ENCODE data around the gene PIK3AP1.

PIK3AP1 gene

DNA sequence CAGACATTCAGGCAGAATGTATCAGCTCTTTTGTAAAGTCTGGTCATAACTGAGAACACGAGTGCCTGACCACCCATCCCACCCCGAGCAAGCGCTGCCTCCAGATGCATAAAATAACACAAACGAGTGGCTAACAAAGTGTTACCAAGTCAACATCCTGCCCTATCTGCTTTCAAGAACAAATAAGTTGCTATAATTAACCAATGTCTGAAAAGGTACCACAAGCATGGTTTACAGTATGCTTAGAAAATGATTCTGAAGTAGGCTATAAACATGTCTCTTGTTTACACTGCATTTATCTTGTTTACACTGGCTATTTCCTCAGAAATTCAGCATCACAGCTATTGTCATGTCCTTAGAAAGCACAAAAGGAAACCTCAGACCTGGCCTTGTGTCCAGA, 49.5 kb downstream of the PIK3AP1 start:
- no peak overlapping the region for H3K4me3 ChIP-seq (ENCODE audit: low read depth, low read length)
- H3K27ac ChIP-seq (ENCODE audit: low read depth, low read length) = no peak overlapping the region
- no peaks in the 10 kb centered on the region; the same call in 1 of the 2 replicates for H3K4me1 ChIP-seq (ENCODE audit: control insufficient read depth, insufficient read depth, low read length)
- no peak overlapping the region for H3K9ac ChIP-seq (ENCODE audit: low read depth, low read length)
- H3K9me3 ChIP-seq (ENCODE audit: control insufficient read depth, insufficient read depth, low read length) = no peaks in the 10 kb centered on the region
- H3K27me3 ChIP-seq (ENCODE audit: control insufficient read depth, insufficient read depth, low read length) = no peaks in the 10 kb centered on the region
- no peaks in the 10 kb centered on the region for H3K36me3 ChIP-seq (ENCODE audit: control insufficient read depth, insufficient read depth, low read length)

DNA sequence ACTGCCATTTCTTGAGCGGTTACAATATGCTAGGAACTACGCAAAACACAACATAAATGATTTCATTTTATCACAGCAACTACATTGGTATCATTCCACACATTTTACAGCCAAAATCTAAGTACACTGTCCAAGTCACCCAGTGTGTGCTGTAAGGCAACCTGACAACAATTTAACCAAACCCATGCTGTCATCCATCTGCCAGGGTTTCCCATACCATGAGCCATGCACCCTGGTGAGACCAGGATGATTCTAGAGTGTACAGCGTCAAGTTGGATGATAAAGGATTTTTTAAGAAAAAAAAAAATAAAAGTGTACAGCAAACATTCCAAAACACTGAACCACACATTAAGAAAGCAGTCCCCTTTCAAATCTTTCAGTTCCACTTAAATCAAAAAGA, 52.9 kb downstream of the PIK3AP1 start:
- Histone ChIP-seq H3K27ac (ENCODE audit: low read depth, low read length) (no peak overlapping the region), H3K4me3 (ENCODE audit: low read depth, low read length) (no peak overlapping the region), H3K9ac (ENCODE audit: low read depth, low read length) (no peak overlapping the region), H3K36me3 (ENCODE audit: control insufficient read depth, insufficient read depth, low read length) (no peaks in the 10 kb centered on the region), H3K9me3 (ENCODE audit: control insufficient read depth, insufficient read depth, low read length) (no peaks in the 10 kb centered on the region), H3K27me3 (ENCODE audit: control insufficient read depth, insufficient read depth, low read length) (no peaks in the 10 kb centered on the region), H3K4me1 (ENCODE audit: control insufficient read depth, insufficient read depth, low read length) (no peaks in the 10 kb centered on the region; the same call in 1 of the 2 replicates)

- Histone ChIP-seq H3K4me1 (ENCODE audit: control insufficient read depth, insufficient read depth, low read length) (no peaks in the 10 kb centered on the region; the same call in 1 of the 2 replicates), H3K36me3 (ENCODE audit: control insufficient read depth, insufficient read depth, low read length) (no peaks in the 10 kb centered on the region), H3K4me3 (ENCODE audit: low read depth, low read length) (no peak overlapping the region), H3K27me3 (ENCODE audit: control insufficient read depth, insufficient read depth, low read length) (no peaks in the 10 kb centered on the region), H3K9ac (ENCODE audit: low read depth, low read length) (no peak overlapping the region), H3K27ac (ENCODE audit: low read depth, low read length) (no peak overlapping the region), H3K9me3 (ENCODE audit: control insufficient read depth, insufficient read depth, low read length) (no peaks in the 10 kb centered on the region)
These were observed 53.6 kb downstream of the PIK3AP1 start for GRCh38 chr10:96666741-96667140.

GRCh38 chr10:96665306-96665705, 55.0 kb downstream of the PIK3AP1 start:
- H3K9me3 ChIP-seq (ENCODE audit: control insufficient read depth, insufficient read depth, low read length) = no peaks in the 10 kb centered on the region

DNA sequence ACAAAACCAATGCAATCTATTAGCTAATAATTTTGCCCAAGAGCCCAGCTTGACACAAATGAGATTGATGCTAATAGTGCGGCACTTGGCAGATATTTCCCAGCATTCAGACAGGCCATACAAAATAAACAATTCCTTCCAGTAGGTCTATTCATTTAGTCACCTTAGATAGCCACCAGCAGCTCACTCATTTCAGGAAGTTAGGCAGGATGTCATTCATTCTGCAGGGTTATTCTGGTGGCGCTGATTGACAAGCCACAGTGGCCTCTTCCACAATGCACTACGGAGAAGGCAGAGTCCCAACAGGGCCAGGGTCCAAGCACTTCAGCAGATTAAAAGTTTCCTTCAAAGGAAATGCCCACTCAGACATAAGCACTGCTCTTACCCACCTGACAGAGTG, 55.8 kb downstream of the PIK3AP1 start:
- no peak overlapping the region for H3K27ac ChIP-seq (ENCODE audit: low read depth, low read length)

More at GRCh38 chr10:96665306-96665705, 55.0 kb downstream of the PIK3AP1 start:
- Histone ChIP-seq H3K36me3 (ENCODE audit: control insufficient read depth, insufficient read depth, low read length) (no peaks in the 10 kb centered on the region), H3K9ac (ENCODE audit: low read depth, low read length) (no peak overlapping the region), H3K27me3 (ENCODE audit: control insufficient read depth, insufficient read depth, low read length) (no peaks in the 10 kb centered on the region), H3K27ac (ENCODE audit: low read depth, low read length) (no peak overlapping the region), H3K4me3 (ENCODE audit: low read depth, low read length) (no peak overlapping the region), H3K4me1 (ENCODE audit: control insufficient read depth, insufficient read depth, low read length) (no peaks in the 10 kb centered on the region)

DNA sequence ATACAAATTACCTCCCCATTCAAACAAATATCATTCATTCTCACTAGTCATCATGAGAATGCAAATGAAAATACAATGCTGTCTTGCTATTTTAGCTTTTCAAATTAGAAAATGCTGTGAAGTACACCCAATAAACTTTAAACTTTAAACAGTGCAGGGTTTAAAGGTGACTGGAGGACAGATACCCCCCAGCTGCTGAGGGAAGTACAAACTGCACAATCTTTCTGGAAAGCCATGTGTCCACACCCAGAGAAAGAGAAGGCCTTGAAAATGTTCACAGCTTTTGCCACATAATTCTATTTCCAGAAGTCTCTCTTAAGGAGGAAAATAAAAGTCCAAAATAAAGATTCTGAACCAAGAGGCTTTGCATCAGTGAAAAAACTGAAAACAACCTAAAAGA, 56.5 kb downstream of the PIK3AP1 start:
- H3K36me3 ChIP-seq (ENCODE audit: control insufficient read depth, insufficient read depth, low read length) = no peaks in the 10 kb centered on the region
- H3K9me3 ChIP-seq (ENCODE audit: control insufficient read depth, insufficient read depth, low read length) = no peaks in the 10 kb centered on the region
- no peak overlapping the region for H3K9ac ChIP-seq (ENCODE audit: low read depth, low read length)
- H3K27me3 ChIP-seq (ENCODE audit: control insufficient read depth, insufficient read depth, low read length) = no peaks in the 10 kb centered on the region
- no peak overlapping the region for H3K27ac ChIP-seq (ENCODE audit: low read depth, low read length)
- no peaks in the 10 kb centered on the region for H3K4me1 ChIP-seq (ENCODE audit: control insufficient read depth, insufficient read depth, low read length)
- no peak overlapping the region for H3K4me3 ChIP-seq (ENCODE audit: low read depth, low read length)

More for the DNA sequence above, 55.8 kb downstream of the PIK3AP1 start:
- no peaks in the 10 kb centered on the region for H3K27me3 ChIP-seq (ENCODE audit: control insufficient read depth, insufficient read depth, low read length)
- no peaks in the 10 kb centered on the region for H3K36me3 ChIP-seq (ENCODE audit: control insufficient read depth, insufficient read depth, low read length)
- no peak overlapping the region for H3K4me3 ChIP-seq (ENCODE audit: low read depth, low read length)
- no peaks in the 10 kb centered on the region for H3K4me1 ChIP-seq (ENCODE audit: control insufficient read depth, insufficient read depth, low read length)
- no peaks in the 10 kb centered on the region for H3K9me3 ChIP-seq (ENCODE audit: control insufficient read depth, insufficient read depth, low read length)
- no peak overlapping the region for H3K9ac ChIP-seq (ENCODE audit: low read depth, low read length)

DNA sequence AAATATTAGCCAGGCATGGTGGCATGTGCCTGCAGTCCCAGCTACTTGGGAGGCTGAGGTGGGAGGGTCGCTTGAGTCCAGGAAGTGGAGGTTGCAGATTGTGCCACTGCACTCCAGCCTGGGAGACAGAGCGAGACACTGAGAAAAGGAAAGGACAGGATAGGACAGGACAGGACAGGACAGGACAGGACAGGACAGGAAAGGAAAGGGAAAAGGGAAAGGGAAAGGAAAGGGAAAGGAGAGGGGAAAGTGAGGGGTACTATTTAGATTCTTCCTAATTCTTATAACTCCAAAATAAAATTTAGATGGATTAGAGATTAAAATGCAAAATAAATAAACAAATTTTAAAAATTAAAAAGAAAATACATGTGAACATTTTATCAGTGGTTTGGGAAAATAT, 58.7 kb downstream of the PIK3AP1 start:
- Histone ChIP-seq H3K9ac (ENCODE audit: low read depth, low read length) (no peak overlapping the region), H3K4me1 (ENCODE audit: control insufficient read depth, insufficient read depth, low read length) (no peaks in the 10 kb centered on the region), H3K9me3 (ENCODE audit: control insufficient read depth, insufficient read depth, low read length) (no peaks in the 10 kb centered on the region), H3K27me3 (ENCODE audit: control insufficient read depth, insufficient read depth, low read length) (no peaks in the 10 kb centered on the region), H3K4me3 (ENCODE audit: low read depth, low read length) (no peak overlapping the region), H3K27ac (ENCODE audit: low read depth, low read length) (no peak overlapping the region), H3K36me3 (ENCODE audit: control insufficient read depth, insufficient read depth, low read length) (no peaks in the 10 kb centered on the region)

DNA sequence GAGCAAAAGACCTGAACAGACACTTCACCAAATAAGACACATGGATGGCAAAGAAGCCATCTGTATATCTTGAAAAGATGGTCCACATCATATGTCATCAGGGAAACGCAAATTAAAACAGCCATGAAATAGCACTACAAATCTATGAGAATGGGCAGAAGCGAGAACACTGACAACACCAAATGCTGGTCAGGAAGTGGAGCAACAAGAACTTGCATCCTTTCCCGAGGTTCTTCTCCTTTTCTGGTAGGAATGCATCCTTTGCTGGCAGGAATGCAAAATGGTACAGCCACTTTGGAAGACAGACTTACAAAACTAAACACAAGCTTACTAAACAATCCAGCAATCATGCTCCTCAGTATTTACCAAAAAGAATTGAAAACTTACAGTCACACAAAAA, 60.0 kb downstream of the PIK3AP1 start:
- no peak overlapping the region for H3K4me3 ChIP-seq (ENCODE audit: low read depth, low read length)
- no peaks in the 10 kb centered on the region for H3K27me3 ChIP-seq (ENCODE audit: control insufficient read depth, insufficient read depth, low read length)
- H3K9me3 ChIP-seq (ENCODE audit: control insufficient read depth, insufficient read depth, low read length) = no peaks in the 10 kb centered on the region; the same call in 1 of the 2 replicates
- no peaks in the 10 kb centered on the region for H3K4me1 ChIP-seq (ENCODE audit: control insufficient read depth, insufficient read depth, low read length)
- no peaks in the 10 kb centered on the region for H3K36me3 ChIP-seq (ENCODE audit: control insufficient read depth, insufficient read depth, low read length)
- no peak overlapping the region for H3K27ac ChIP-seq (ENCODE audit: low read depth, low read length)
- H3K9ac ChIP-seq (ENCODE audit: low read depth, low read length) = no peak overlapping the region

DNA sequence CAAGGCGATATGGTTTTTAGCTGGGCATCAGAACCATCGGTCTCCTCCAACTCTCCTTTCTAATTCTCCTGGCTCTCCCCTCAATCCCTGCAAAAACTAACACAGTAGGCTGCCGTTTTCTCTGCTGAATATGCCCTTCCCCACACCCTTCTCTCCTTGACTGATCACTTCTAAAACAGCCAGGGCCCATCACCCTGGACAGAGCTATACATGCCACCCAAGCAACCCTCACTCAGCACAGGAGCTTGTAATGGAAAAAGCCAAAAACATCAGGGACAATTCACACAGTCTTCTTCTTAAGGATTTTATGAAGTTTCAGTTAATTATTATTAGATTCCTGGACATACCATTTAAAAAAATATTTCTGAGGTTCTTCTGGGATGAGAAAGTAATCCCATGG, 61.5 kb downstream of the PIK3AP1 start:
- H3K9ac ChIP-seq (ENCODE audit: low read depth, low read length) = no peak overlapping the region
- no peaks in the 10 kb centered on the region; the same call in 1 of the 2 replicates for H3K9me3 ChIP-seq (ENCODE audit: control insufficient read depth, insufficient read depth, low read length)
- H3K4me1 ChIP-seq (ENCODE audit: control insufficient read depth, insufficient read depth, low read length) = no peaks in the 10 kb centered on the region
- H3K27me3 ChIP-seq (ENCODE audit: control insufficient read depth, insufficient read depth, low read length) = no peaks in the 10 kb centered on the region
- no peak overlapping the region for H3K4me3 ChIP-seq (ENCODE audit: low read depth, low read length)
- H3K36me3 ChIP-seq (ENCODE audit: control insufficient read depth, insufficient read depth, low read length) = no peaks in the 10 kb centered on the region
- H3K27ac ChIP-seq (ENCODE audit: low read depth, low read length) = no peak overlapping the region

DNA sequence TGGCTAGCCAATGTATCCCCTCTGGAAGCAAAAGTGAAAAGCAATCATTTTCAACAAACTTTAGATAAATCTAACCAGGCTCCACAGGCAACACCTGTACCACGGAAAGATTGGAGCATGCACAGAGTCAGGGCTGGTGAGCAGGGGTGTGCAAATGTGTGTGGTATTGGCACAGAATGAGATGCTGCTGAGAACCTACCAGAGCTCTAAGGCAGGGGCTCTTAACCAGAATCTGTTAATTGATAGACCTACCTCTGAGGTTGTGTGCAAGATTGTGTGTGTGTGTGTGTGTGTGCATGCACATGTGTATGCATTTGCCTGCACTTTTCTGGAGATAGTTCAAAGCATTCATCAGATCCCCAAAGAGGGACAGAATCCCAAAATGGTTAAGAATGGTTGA, 62.9 kb downstream of the PIK3AP1 start:
- no peaks in the 10 kb centered on the region; the same call in 1 of the 2 replicates for H3K9me3 ChIP-seq (ENCODE audit: control insufficient read depth, insufficient read depth, low read length)
- H3K9ac ChIP-seq (ENCODE audit: low read depth, low read length) = no peak overlapping the region
- H3K27me3 ChIP-seq (ENCODE audit: control insufficient read depth, insufficient read depth, low read length) = no peaks in the 10 kb centered on the region
- no peaks in the 10 kb centered on the region for H3K4me1 ChIP-seq (ENCODE audit: control insufficient read depth, insufficient read depth, low read length)
- H3K27ac ChIP-seq (ENCODE audit: low read depth, low read length) = no peak overlapping the region
- H3K4me3 ChIP-seq (ENCODE audit: low read depth, low read length) = no peak overlapping the region
- H3K36me3 ChIP-seq (ENCODE audit: control insufficient read depth, insufficient read depth, low read length) = no peaks in the 10 kb centered on the region

- Histone ChIP-seq H3K9ac (ENCODE audit: low read depth, low read length) (no peak overlapping the region), H3K4me3 (ENCODE audit: low read depth, low read length) (no peak overlapping the region), H3K4me1 (ENCODE audit: control insufficient read depth, insufficient read depth, low read length) (no peaks in the 10 kb centered on the region), H3K27ac (ENCODE audit: low read depth, low read length) (no peak overlapping the region), H3K27me3 (ENCODE audit: control insufficient read depth, insufficient read depth, low read length) (no peaks in the 10 kb centered on the region), H3K9me3 (ENCODE audit: control insufficient read depth, insufficient read depth, low read length) (no peaks in the 10 kb centered on the region; the same call in 1 of the 2 replicates), H3K36me3 (ENCODE audit: control insufficient read depth, insufficient read depth, low read length) (no peaks in the 10 kb centered on the region)
These were observed 63.5 kb downstream of the PIK3AP1 start for GRCh38 chr10:96656839-96657238.

DNA sequence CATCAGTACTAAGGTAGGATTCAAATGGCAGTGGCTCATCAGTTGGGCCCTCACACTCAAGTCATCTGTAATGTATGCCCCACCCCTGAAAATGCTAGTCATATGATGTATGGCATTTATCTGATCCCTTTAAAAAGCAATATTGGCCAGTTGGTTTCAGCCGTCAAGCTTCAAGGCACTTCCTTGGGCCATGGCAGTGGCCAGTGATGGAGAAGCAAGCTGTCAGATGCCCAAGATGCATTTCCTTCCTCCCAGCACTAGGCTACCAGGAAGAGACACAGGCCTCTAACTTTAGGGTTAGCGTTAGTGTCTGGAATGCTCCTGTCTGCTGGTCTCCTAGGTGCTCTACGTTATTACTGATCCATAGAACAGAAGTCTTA, 64.1 kb downstream of the PIK3AP1 start:
- Histone ChIP-seq H3K9me3 (ENCODE audit: control insufficient read depth, insufficient read depth, low read length) (no peaks in the 10 kb centered on the region; the same call in 1 of the 2 replicates), H3K4me1 (ENCODE audit: control insufficient read depth, insufficient read depth, low read length) (no peaks in the 10 kb centered on the region), H3K9ac (ENCODE audit: low read depth, low read length) (no peak overlapping the region), H3K4me3 (ENCODE audit: low read depth, low read length) (no peak overlapping the region), H3K36me3 (ENCODE audit: control insufficient read depth, insufficient read depth, low read length) (no peaks in the 10 kb centered on the region), H3K27me3 (ENCODE audit: control insufficient read depth, insufficient read depth, low read length) (no peaks in the 10 kb centered on the region), H3K27ac (ENCODE audit: low read depth, low read length) (no peak overlapping the region)

Data from HUES48 (cell line).